Activated CD8-positive, alpha-beta memory T cell treated with anti-CD3 and anti-CD28 coated beads, Interleukin-2, amount 50 U/mL, for 4 hours (primary cell): ENCODE results near the gene GRN.
"Not testable (repeated sequence)": the region's sequence is repeated elsewhere in the genome, so short reads cannot be mapped to it uniquely, and the experiment has no call there.

Source experiments
- DNase-seq: peaks from one replicate; pipeline ENCODE4 v3.0.0-alpha.2; 2020

GRN gene

DNA sequence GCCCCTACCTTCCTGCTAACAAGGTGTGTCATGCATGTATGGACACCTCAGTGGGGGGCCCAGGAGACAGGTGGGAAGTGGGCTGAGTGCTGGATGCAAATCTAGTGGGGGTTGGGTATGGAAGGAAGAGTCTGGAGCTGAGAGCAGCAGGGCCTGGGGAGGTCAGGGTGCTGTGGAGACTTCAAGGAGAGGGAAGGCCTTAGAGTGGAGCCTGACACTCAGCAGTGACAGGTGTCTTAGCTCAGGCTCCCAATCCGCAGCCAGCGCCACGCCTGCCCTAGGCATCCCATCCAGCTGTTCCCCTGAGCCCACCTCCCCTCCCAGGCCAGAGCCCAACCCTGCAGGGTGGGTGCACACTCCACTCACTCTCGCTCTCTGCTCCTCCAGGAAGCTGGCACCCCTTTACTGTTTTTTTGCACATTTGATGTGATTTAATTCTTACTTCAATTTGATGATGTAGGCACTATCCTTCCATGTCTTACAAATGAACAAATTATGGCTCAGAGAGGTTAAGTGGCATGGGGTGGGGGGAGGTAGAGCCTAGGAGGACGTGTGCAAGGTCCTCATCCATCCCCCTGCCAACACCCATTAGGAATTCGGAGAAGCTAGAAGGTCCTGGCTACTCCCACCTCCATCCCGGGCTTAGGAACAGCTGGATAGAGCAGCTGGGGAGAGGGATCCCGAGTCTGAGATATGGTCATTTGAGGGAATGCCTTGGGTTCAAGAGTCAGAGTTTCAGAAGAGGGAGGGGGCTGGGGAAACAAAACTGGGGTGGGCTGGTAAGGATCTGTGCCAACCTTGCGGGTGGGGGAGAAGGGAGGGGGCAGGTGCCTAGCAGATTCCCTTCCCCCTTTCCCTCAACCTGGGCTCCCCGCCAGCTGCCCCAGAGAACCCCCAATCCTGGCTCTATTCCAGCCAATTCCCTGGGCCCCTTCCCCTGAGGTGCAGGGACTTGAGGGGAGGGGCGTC, 16.5 kb downstream of the GRN start:
- no peak for DNase-seq

DNA sequence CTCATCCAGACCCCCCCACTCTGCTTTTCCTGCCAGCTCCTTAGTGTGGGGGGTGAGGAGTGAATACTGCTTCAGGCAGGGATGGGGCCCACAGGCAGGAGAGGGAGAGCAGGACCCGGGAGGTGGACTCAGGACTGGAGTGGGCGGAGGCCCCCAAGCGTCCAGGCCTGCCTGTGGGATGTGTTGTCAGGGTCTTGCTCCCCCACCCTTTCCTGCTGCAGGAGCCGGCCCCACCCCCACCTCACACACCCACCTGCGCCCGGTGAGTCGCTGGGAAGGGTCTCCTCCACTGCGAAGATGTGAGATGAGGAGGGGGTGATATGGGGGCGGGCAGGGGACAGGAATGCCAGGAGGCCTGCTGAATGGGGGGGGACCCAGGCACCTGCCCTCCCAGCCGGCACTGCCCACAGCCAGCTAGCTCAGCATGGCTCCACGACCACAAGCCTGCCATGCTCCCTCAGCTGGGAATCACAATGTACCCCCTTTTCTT, 17.4 kb downstream of the GRN start:
- DNase-seq = no peak

DNA sequence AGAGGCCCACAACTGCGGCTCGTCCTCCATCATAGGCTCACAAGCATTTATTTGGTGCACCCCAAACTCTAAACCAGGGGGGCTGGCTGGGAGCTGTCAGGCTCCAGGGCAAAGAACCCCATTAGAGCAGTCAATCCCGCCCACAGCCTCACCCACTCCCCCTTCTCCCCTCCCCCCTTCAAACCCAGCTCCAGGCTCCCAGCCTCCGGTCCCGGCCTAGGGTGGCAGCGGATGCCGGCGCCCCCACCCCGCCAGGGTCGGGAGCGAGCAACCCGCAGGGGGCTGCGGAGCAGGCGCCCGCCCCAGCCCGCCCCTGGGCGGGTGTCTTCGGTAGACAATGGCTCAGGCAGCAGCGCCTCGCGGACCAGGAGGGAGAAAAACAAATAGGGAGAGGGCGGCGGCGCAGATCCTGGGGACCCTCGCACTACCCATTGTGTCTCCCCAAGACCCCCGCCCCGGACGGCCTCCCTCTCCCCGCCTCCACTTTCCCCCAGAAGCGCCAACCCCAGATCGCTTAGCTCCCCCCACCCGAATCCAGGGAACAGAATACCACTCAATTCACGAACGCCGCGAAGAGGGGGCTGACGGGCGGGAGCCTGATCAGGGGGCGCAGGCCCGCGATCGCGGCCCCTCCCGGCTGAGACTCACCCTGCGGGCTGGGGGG, 18.0 kb downstream of the GRN start:
- no peak for DNase-seq

DNA sequence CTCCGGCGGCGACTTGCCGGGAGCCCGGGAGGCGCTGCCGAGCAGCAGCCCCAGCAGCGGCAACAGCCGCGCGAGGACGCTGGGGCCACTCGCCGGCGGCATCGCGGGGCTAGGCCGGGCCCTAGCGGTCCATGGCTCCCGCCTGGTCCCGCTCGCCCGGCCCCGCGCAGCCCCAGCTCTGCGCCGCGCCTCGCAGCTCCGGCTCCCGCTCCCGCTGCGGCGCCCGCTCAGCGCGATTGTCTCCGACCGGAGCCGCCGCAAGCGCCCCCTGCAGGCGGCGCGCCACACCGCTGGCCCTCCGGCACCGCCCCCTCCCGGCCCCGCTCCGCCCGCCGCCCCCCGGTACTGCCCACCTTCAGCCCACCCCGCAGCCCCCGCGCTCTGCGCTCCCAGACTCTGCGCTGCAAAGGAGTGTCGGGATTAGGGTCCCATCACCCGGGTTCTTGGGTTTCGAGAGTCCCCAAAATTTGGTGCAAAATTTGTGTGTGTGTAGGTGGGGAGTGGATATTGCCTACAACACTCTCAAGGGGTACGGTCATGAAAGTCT, 18.6 kb downstream of the GRN start, which contains the start of gene FAM171A2:
Gene FAM171A2 (minus strand): TSS at position 241 of the 547 bp plus-strand sequence. CDS start 139 bp downstream, at position 102.
- DNase-seq = peak; percentile 71

DNA sequence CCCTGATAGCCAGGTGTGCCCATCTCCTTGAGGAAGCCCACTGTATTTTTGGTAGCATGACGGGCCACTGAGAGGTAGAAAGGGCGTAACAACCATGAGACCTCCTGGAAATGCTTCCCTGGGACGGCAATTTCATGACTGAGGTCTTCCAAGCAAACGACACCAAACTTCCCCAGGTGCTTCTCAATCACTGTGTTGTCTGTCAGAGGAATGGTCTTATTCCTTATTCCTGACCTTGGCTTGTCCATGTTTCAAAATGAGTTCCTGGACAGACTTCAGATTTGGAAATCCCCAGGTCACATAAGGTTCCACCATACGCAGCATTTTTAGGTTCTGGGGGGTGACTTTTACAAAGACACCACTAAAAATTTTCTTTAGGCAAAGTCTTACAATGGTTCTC, 19.9 kb downstream of the GRN start:
- not testable (repeated sequence) for DNase-seq

DNA sequence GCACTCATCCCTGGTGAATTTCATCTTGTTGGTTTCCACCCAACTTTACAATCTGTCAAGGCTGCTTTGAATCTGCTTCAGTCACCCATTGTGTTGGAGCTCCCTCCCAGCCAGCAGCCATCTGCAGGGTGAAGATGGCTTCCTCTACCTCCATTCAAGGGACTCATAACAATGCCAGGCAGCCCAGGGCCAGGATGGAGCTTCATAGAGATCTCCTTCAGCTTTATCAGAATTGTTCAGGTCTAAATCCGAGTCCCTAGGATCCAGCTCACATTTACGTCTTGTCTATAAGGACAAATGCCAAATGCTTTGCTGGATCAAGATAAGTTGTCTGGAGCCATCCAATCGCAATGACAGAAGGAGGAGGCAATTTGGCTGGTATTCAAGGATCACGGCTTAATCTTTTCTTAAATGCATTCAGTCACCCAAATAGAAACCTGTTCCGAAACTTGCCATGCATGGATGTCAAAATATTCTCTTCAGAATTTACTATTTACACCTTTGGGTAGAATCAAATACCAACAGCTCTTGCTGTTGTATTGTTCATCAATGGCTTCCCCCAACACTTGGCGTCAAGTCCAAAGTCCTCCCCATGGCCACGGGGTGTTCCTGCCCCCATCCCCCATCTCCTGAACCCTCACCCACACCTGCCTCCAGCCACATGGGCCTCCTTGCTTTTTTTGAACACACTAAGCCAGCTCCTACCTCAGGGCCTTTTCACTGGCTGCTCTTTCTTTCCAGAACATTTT, 22.3 kb downstream of the GRN start:
- no peak for DNase-seq

DNA sequence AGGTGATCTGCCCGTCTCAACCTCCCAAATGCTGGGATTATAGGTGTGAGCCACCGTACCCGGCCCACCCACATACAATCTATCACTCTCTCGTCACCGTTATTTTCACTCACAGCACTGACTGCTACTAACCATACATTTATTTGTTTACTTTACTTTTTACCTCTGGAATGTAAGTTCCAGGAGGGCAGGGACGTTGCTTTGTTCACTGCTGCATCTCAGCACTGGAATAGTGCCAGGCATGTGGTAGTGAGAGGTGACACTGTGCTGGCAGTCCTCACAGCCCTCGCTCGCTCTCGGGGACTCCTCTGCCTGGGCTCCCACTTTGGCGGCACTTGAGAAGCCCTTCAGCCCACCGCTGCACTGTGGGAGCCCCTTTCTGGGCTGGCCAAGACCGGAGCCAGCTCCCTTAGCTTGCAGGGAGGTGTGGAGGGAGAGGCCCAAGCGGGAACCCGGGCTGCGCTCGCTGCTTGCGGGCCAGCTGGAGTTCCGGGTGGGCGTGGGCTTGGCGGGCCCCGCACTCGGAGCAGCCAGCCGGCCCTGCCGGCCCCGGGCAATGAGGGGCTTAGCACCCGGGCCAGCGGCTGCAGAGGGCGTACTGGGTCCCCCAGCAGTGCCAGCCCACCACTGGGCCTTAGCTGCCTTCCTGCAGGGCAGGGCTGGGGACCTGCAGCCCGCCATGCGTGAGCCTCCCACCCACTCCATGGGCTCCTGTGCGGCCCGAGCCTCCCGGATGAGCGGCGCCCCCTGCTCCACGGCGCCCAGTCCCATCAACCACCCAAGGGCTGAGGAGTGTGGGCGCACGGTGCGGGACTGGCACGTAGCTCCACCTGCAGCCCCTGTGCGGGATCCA, 23.5 kb downstream of the GRN start:
- DNase-seq = not testable (repeated sequence)

DNA sequence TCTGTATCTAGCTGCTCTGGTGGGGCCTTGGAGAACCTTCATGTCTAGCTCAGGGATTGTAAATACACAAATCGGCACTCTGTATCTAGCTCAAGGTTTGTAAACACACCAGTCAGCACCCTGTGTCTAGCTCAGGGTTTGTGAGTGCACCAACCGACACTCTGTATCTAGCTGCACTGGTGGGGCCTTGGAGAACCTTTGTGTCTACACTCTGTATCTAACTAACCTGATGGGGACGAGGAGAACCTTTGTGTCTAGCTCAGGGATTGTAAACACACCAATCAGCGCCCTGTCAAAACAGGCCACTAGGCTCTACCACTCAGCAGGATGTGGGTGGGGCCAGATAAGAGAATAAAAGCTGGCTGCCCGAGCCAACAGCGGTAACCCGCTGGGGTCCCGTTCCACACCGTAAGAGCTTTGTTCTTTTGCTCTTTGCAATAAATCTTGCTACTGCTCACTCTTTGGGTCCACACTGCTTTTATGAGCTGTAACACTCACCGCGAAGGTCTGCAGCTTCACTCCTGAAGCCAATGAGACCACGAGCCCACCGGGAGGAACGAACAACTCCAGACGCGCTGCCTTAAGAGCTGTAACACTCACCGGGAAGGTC, 24.4 kb downstream of the GRN start:
- DNase-seq = not testable (repeated sequence)

DNA sequence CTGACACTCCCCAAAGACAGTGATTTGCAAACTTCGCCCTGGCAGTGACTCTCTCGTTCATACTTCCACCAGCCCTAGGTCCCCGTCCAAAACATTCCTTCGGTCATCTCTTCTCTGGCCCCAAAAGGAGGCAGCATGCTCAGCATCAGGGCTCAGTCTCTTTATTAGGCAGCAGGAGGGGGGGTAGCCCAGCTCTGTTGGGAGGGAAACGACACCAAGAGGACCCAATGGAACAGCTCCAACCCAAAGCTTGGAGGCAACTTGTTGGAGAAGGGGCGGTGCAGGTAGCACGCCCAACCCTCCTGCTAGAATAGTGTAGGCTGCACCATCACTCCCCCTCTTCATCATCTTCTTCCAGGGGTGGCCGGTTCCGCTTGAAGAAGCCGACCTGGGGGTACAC, 26.9 kb downstream of the GRN start:
- DNase-seq = no peak

DNA sequence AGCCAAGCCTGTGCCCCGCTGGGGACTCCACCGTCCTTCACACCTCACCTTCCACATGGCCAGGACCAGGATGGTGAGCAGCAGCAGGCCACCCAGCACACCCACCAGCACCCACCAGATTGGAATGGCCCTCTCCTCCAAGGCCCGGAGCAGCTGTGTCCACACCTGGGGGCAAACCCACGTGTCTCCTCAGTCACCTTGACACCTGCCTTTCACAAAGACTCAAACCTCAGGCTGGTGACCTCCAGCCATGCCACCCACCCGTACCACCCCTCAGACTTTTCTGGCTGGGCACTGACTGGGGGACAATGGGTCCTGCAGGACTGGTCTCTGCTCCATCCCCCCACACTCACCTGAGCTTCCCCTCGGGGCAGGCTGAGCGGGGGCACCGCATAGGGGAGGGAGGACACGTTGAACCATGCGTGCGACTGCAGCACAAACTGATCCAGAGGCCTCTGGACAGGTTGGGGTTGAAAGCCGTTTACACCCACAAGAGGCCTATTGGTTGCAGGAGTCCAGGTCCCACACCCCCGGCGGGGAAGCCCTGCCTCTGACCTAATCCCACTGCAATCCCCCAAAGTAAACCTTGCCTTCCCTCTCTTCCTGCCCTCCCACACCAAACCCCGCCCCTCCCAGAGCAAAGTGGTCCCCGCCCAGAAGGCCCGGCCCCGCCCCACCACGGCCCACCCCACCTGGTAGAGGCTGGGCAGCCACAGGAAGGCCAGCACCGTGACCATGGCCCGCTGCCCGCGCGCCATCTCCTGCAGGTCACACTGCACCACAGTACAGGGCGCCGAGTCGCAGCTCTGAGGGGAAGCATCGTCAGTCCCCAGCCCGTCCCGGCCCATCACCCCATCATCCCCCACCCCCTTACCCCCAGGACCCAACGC, 29.4 kb downstream of the GRN start:
- no peak for DNase-seq

DNA sequence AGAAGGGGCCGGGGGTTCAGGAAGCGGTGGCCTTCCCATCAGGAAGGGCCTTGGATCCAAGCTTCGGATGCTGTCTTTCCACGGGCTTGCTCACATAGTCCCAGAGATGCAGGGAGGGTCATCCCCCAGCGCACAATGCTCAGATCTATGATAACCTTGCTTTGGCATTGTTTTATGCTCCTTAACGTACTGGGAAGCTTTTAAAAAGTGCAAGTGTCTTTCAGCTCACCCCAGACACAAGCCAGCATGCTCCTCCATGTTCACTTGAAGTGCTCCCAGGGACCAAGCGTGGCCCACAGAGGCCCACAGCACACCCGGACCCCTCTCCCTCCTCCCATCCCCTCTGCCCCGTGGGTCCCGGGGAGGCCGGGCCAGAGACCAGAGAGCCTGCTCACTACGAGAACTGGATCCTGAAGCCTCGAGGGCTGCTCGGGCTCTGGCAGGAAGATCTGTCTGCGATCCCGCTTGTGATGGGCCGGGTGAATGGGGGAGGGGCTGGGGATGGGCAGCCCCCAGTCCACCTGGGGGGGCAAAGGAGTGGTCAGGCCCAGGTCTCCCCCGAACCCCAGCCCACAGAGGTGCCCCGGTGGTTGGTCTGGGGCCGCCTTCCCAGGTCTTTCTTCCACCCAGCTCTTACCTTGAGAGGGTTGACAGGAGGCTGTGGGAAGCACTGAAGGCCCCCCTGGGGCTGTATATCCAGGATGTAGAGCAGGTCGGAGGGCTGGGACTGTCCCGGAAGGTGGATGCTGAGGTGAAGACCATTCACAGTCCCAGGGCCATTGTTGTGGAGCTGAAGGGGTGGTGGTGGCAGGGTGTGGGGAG, 30.3 kb downstream of the GRN start:
- DNase-seq = no peak

DNA sequence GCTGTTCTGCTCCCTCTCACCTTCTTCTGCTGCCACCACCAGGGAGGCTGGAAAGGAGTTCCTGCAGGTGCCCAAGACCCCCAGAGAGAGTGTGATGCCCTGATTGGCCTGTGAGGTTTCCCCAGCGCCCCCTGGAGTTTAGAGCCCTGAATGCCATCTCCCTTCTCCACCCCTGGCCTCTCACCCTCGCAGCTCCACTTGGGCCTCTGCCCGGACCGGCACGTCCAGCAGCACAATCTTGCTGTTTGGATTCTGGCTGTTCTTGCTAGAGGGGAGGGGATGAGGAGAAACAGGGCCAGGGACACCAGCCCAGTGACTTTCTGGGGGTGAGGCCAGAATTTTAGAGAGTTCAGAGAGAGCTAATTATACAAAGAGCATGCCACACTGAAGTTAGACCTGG, 31.0 kb downstream of the GRN start:
- no peak for DNase-seq

DNA sequence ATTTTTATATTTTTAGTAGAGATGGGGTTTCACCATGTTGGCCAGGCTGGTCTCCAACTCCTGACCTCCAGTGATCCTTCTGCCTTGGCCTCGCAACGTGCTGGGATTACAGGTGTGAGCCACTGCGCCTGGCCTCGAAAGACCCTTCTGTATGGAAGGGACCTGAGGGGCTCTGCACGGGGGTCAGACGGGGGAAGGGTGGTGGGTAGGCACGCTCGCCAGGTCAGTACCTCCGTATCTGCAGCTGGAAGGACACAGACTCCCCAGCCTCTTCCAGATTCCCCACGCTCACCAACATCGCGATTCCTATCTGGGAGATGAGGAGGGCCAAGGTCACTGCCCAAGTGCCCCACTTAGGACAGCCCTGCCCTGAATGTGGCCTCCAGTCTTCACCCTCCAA, 31.7 kb downstream of the GRN start:
- DNase-seq = no peak

DNA sequence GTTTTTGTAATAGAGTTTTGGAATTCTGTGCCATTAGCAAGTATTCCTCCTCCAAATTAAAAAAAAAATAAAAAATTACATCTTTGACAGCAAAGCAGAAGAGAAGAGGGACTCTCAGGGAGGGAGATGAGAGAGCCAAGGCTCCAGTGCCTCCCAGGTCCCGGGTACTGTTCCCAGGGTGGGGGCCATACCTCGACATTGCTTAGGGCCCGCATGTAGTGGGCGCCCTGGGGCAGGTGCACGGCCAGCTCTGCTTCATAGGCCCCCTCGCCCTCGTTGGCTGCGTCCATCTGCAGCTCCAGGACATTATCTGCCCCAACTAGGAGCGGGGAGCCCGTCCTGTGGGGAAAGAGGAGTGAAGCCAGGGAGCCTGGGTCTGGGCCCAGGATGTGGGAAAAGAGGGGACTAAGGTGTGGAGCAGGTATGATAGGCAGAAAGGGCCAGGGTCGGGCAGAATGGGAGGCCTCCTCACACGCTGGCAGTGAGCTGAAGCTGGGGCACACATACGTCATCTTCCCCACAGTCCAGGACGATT, 33.1 kb downstream of the GRN start:
- no peak for DNase-seq

DNA sequence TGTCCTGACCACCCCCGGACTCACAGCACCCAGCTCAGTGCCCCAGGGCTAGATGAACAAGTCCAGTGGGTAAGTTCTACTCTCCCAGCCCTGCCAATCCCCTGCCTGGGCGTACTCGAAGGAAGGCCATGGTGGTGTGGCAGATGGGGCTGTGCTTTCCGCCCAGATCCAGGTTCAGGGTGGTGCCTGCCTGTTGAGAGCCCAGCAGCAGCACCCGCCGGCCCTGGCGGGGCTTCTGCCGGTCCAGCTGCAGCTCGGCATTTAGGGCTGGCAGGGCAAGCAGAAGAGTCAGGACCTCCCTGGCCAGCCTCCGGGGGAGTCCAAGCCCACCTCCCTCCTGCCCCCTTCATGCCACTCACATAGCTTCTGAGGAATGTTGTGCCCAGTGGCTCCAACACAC, 34.8 kb downstream of the GRN start:
- DNase-seq = no peak

DNA sequence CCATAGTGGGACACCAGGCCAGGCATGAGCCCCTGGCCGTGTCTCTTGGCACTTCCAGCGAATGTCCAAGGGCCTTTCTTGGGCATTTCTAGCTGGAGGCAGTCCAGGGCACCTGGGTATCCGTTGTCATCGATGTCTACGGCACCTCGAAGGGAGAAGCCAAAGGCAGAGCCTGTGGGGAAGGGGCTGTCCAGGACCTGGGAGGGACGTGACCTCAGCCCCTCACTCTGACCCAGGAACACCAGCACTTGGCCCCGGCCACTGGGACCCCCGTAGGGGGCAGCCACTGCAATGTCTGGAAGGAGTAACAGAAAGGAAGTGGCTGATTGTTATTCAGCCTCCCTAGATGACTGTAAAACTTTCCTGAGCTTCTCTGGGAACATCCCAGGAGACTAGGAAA, 35.7 kb downstream of the GRN start:
- no peak for DNase-seq

DNA sequence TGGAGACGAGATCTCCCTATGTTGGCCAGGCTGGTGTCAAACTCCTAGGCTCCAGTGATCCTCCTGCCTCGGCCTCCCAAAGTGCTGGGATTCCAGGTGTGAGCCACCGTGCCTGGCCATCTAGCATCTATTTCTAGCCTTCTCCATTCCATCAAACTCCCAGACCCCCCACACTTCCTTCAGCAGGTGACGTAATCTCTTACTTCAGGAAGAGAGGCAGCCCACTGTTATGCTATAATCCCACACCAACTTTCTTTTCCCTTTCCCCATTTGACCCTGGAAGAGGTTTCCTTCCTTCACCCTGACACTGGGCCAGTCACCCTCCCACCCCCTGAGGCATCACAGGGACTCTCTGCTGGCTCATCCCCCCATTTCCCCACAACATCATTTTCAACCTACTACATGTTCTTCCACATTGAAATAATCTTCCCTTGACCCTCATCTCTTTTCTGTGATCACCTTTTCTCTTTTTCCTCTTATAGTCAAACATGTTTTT, 36.8 kb downstream of the GRN start:
- no peak for DNase-seq

DNA sequence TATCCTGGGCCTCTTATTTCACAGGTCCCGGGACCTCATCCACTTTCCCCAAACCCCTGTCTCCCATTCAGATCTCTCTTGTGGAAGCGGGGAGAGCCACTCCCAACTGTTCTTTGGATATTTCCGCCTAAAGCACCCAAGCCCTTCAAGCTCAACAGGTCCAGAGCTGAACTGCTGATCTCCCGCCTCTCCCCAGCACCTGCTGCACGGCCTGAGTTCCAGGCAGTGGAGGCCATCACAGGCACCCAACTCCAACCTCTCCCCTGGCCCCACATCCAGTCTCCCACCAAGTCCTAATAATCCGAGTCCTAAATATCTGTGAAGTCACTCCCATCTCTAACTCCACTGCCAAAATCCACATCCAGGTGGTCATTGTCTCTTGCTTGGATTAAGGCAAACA, 37.8 kb downstream of the GRN start:
- DNase-seq = no peak

DNA sequence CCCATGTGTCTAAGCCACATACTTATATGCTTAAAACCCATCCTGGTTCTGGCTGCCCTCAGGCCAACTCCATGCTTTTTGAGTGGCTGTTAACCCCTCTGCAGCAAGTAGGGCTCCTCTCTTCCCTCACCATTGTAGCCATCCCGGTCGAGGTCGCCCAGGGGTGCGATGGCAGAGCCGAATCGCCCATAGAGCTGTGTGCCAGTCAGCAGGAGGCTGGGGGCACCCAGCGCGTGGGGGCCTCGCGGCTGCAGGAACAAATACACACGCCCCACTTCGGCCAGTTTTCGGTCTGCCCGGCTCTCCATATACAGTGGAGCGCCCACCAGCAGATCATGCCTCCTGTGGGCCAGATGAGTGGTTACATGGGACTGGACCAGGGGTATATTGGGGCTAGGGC, 38.3 kb downstream of the GRN start:
- no peak for DNase-seq
